NCI-H146 (cell line): ENCODE results near the gene FOXP1.
"Not testable (repeated sequence)": the region's sequence is repeated elsewhere in the genome, so short reads cannot be mapped to it uniquely, and the experiment has no call there.

Experiments
- DNase-seq: peaks from one replicate; lab custom pipeline; 2025; lab: John Stamatoyannopoulos, UW

FOXP1 gene

GRCh38 chr3:71327936-71328335 lies 255.6 kb downstream of the FOXP1 start:
- DNase-seq: no peak

- DNase-seq: no peak
These were observed 257.8 kb downstream of the FOXP1 start for GRCh38 chr3:71325715-71326114.

- not testable (repeated sequence) for DNase-seq
These were observed 259.3 kb downstream of the FOXP1 start for GRCh38 chr3:71324224-71324623.

GRCh38 chr3:71323558-71323957 lies 260.0 kb downstream of the FOXP1 start:
- DNase-seq: no peak

- DNase-seq: no peak
These were observed 261.4 kb downstream of the FOXP1 start for GRCh38 chr3:71322154-71322553.

GRCh38 chr3:71319771-71320170 lies 263.8 kb downstream of the FOXP1 start:
- DNase-seq: no peak

GRCh38 chr3:71318458-71318827 lies 265.1 kb downstream of the FOXP1 start:
- no peak for DNase-seq

GRCh38 chr3:71317749-71318457 lies 265.6 kb downstream of the FOXP1 start:
- DNase-seq: no peak

- no peak for DNase-seq
These were observed 266.4 kb downstream of the FOXP1 start for GRCh38 chr3:71317140-71317539.

GRCh38 chr3:71316066-71316777 lies 267.3 kb downstream of the FOXP1 start:
- DNase-seq: no peak

- no peak for DNase-seq
These were observed 268.1 kb downstream of the FOXP1 start for GRCh38 chr3:71315431-71315830.

- DNase-seq: no peak
These were observed 269.7 kb downstream of the FOXP1 start for GRCh38 chr3:71313844-71314243.

GRCh38 chr3:71312461-71312860 lies 271.1 kb downstream of the FOXP1 start:
- no peak for DNase-seq

GRCh38 chr3:71311661-71312046 lies 271.9 kb downstream of the FOXP1 start:
- no peak for DNase-seq

GRCh38 chr3:71310980-71311660 lies 272.4 kb downstream of the FOXP1 start:
- no peak for DNase-seq

- no peak for DNase-seq
These were observed 273.1 kb downstream of the FOXP1 start for GRCh38 chr3:71310359-71310979.

- DNase-seq: no peak
These were observed 273.6 kb downstream of the FOXP1 start for GRCh38 chr3:71309886-71310285.

- no peak for DNase-seq
These were observed 274.2 kb downstream of the FOXP1 start for GRCh38 chr3:71309342-71309741.

GRCh38 chr3:71308836-71309235 lies 274.7 kb downstream of the FOXP1 start:
- DNase-seq: no peak

- no peak for DNase-seq
These were observed 275.4 kb downstream of the FOXP1 start for GRCh38 chr3:71307991-71308697.

GRCh38 chr3:71305231-71306206 lies 278.0 kb downstream of the FOXP1 start:
- DNase-seq: peak; percentile 47
